K562 (cell line): Measurements from ENCODE around the gene TERB2. TPM values are rescaled to one million over a fixed set of nuclear protein-coding genes. Genes with fewer than 3 reads are reported as not detected.

Source experiments
- ARID2 ChIP-seq: fragments of 450-650 bp; IDR thresholded peaks from 2 replicates; pipeline ENCODE4 v1.6.1; 2017; ENCODE audit warnings: antibody characterized with exemption, mild to moderate bottlenecking
- CBX2 ChIP-seq: fragments of 200-600 bp; sonication (generic); IDR thresholded peaks from one replicate; pipeline ENCODE4 v1.6.1; 2012; ENCODE audit warnings: mild to moderate bottlenecking, low read length, inconsistent platforms; ENCODE audit not compliant: insufficient read depth, poor library complexity, severe bottlenecking
- CREB1 ChIP-seq, 2 experiments: sonication (generic) in 1 of 2; formaldehyde crosslinking in 1 of 2; IDR thresholded peaks; 2 replicates each; pipeline versions ENCODE4 v1.6.1 to v1.8.0; 2012 to 2022; ENCODE audit warnings: inconsistent platforms in 1 of 2, mild to moderate bottlenecking in 1 of 2, missing genetic modification reagents in 1 of 2, moderate library complexity in 1 of 2
- DPF2 ChIP-seq: fragments of 450-650 bp; IDR thresholded peaks from 2 replicates; pipeline ENCODE4 v1.6.1; 2016
- FOXJ2 ChIP-seq: fragments of 200-800 bp; sonication (Bioruptor generic); IDR thresholded peaks from 2 replicates; pipeline ENCODE4 v1.6.1; 2016; ENCODE audit warnings: missing genetic modification characterization, missing compliant biosample characterization
- FOXK1 ChIP-seq: sonication (generic); formaldehyde crosslinking; IDR thresholded peaks from 2 replicates; pipeline ENCODE4 v1.8.0; 2022; ENCODE audit warnings: missing genetic modification reagents, mild to moderate bottlenecking, borderline replicate concordance
- GABPB2 ChIP-seq: fragments of 250-450 bp; sonication (Bioruptor Pico); conservative IDR thresholded peaks from 2 replicates; pipeline ENCODE4 v1.5.1; 2021; ENCODE audit warnings: mild to moderate bottlenecking
- GATAD2B ChIP-seq: fragments of 450-650 bp; IDR thresholded peaks from 2 replicates; pipeline ENCODE4 v1.6.1; 2017; ENCODE audit warnings: mild to moderate bottlenecking, borderline replicate concordance
- GTF3C2 ChIP-seq: IDR thresholded peaks from 3 replicates; pipeline ENCODE4 v1.6.1; 2011; ENCODE audit warnings: borderline replicate concordance, mild to moderate bottlenecking, moderate library complexity; ENCODE audit not compliant: insufficient read length; ENCODE audit errors: extremely low read depth
- HMGXB4 ChIP-seq: sonication (generic); formaldehyde crosslinking; IDR thresholded peaks from 2 replicates; pipeline ENCODE4 v1.8.1; 2023; ENCODE audit warnings: mild to moderate bottlenecking, missing genetic modification reagents
- MAZ ChIP-seq, 2 experiments: fragments of 450-650 bp in 1 of 2; sonication (generic) in 1 of 2; formaldehyde crosslinking; IDR thresholded peaks in 1 of 2; conservative IDR thresholded peaks in 1 of 2; 2 replicates each; pipeline versions ENCODE4 v1.4.0 to v1.5.0; 2020; ENCODE audit warnings: mild to moderate bottlenecking in 1 of 2, missing genetic modification reagents in 1 of 2
- NCOA1 ChIP-seq: fragments of 450-650 bp; IDR thresholded peaks from 2 replicates; pipeline ENCODE4 v1.6.1; 2016; ENCODE audit warnings: low read depth
- PATZ1 ChIP-seq: fragments of 250-450 bp; sonication (Bioruptor Pico); IDR thresholded peaks from 2 replicates; pipeline ENCODE4 v1.5.0; 2020; ENCODE audit warnings: mild to moderate bottlenecking, borderline replicate concordance
- PTBP1 ChIP-seq: fragments of 200-400 bp; formaldehyde crosslinking; IDR thresholded peaks from 2 replicates; pipeline ENCODE4 v1.6.1; 2017; ENCODE audit warnings: low read depth, low read length
- RFX7 ChIP-seq: fragments of 250-450 bp; sonication (Bioruptor Pico); IDR thresholded peaks from 2 replicates; pipeline ENCODE4 v1.5.1; 2021; ENCODE audit warnings: mild to moderate bottlenecking
- TGIF2 ChIP-seq: sonication (generic); formaldehyde crosslinking; IDR thresholded peaks from 2 replicates; pipeline ENCODE4 v1.8.1; 2022; ENCODE audit warnings: mild to moderate bottlenecking, missing genetic modification reagents, moderate library complexity
- TOE1 ChIP-seq, 2 experiments: fragments of 450-650 bp in 1 of 2; sonication (generic) in 1 of 2; formaldehyde crosslinking in 1 of 2; IDR thresholded peaks; 2 replicates each; pipeline versions ENCODE4 v1.7.1 to v1.8.0; 2016 to 2022; ENCODE audit warnings: borderline replicate concordance in 2 of 2, mild to moderate bottlenecking in 2 of 2, antibody characterized with exemption in 1 of 2, inconsistent platforms in 1 of 2, low read depth in 1 of 2, missing genetic modification reagents in 1 of 2, moderate library complexity in 1 of 2
- ZFX ChIP-seq: sonication (generic); formaldehyde crosslinking; IDR thresholded peaks from 2 replicates; pipeline ENCODE4 v1.8.0; 2022; ENCODE audit warnings: mild to moderate bottlenecking, missing genetic modification reagents, moderate library complexity
- ZNF668 ChIP-seq: fragments of 250-450 bp; sonication (Bioruptor Pico); IDR thresholded peaks from 2 replicates; pipeline ENCODE4 v1.8.0; 2022; ENCODE audit warnings: mild to moderate bottlenecking, inconsistent platforms
- polyA plus RNA-seq, 8 experiments: library from polyadenylated mRNA; depleted of rRNA in 4 of 8; stranded (reverse) in 5 of 8; unstranded in 3 of 8; fragments of >200 nt; fragmentation: Nextera tagmentation in 2 of 8; fragmentation: Illumina TruSeq in 1 of 8; extraction: Ambion mirVana in 2 of 8; extraction: Trizol in 1 of 8; gene quantifications; 2 replicates each; pipeline versions ENCODE4 v1.2.1 to v1.2.3, GENCODE V29; 2011 to 2014; ENCODE audit warnings: inconsistent platforms in 1 of 8, missing spikeins in 1 of 8
- total RNA-seq, 7 experiments: library from RNA; depleted of rRNA in 6 of 7; stranded (reverse); fragments of >200 nt in 6 of 7; fragmentation: Illumina TruSeq in 2 of 7; extraction: Trizol in 2 of 7; gene quantifications; 2 replicates each; pipeline versions ENCODE4 v1.2.1 to v1.2.3, GENCODE V29; 2011 to 2021; ENCODE audit warnings: low replicate concordance in 1 of 7

Gene TERB2
- total and polyA plus RNA-seq, 9 of the 15 experiments (the other 6 are each of a cell fraction or from before 2014, with no cell fraction given), result not detected

GRCh38 chr15:45022871-45023658 is 66.6 kb downstream of the TERB2 start, which contains the start of gene SORD (continued):
- no peak for TF ChIP-seq PATZ1 (CRISPR knock-in tag)
- TF ChIP-seq GATAD2B, result no peak
- TF ChIP-seq FOXK1, result no peak; the same call in 1 of the 2 replicates
- TF ChIP-seq ZNF668 (CRISPR knock-in tag), result no peak
- no peak for TF ChIP-seq PTBP1
- peak; percentile 48; the same call in 1 of the 2 replicates for TF ChIP-seq DPF2
- TF ChIP-seq HMGXB4 (CRISPR knock-in tag), result no peak; the same call in 1 of the 2 replicates
- no peak for TF ChIP-seq TOE1 (IDR thresholded peaks at IDR 0.05; ENCODE audit: borderline replicate concordance)
- TF ChIP-seq TOE1 (CRISPR knock-in tag; IDR thresholded peaks at IDR 0.05; ENCODE audit: borderline replicate concordance, low read depth), result no peak
- peak; percentile 76 for TF ChIP-seq ZFX (CRISPR knock-in tag)
- TF ChIP-seq RFX7 (CRISPR knock-in tag), result no peak
- TF ChIP-seq MAZ (CRISPR knock-in tag; conservative IDR thresholded peaks at IDR 0.05 in 1 of 2, IDR thresholded peaks at IDR 0.05 in 1 of 2), result peak; percentile 31 to 79; a peak in 2 of 4 replicates
- TF ChIP-seq NCOA1, result no peak
- TF ChIP-seq GABPB2 (CRISPR knock-in tag), result no peak
- no peak for TF ChIP-seq FOXJ2 (tag)
- no peak for TF ChIP-seq GTF3C2
- TF ChIP-seq TGIF2 (CRISPR knock-in tag), result no peak
- TF ChIP-seq ARID2, result no peak
- TF ChIP-seq CREB1 (IDR thresholded peaks at IDR 0.05), result no peak
- no peak for TF ChIP-seq CREB1 (CRISPR knock-in tag; IDR thresholded peaks at IDR 0.05)
- no peak for TF ChIP-seq CBX2
- TF ChIP-seq, all 486 proteins: peak for 54
